HG03045 (cell line): ENCODE measurements around the gene CDON.

Experiments used
- ATAC-seq: cut with Tn5 transposase; IDR thresholded peaks from one replicate; pipeline ENCODE4 v1.9.1; 2021; ENCODE audit warnings: mild to moderate bottlenecking, moderate library complexity; ENCODE audit not compliant: unreplicated experiment

Gene CDON

DNA sequence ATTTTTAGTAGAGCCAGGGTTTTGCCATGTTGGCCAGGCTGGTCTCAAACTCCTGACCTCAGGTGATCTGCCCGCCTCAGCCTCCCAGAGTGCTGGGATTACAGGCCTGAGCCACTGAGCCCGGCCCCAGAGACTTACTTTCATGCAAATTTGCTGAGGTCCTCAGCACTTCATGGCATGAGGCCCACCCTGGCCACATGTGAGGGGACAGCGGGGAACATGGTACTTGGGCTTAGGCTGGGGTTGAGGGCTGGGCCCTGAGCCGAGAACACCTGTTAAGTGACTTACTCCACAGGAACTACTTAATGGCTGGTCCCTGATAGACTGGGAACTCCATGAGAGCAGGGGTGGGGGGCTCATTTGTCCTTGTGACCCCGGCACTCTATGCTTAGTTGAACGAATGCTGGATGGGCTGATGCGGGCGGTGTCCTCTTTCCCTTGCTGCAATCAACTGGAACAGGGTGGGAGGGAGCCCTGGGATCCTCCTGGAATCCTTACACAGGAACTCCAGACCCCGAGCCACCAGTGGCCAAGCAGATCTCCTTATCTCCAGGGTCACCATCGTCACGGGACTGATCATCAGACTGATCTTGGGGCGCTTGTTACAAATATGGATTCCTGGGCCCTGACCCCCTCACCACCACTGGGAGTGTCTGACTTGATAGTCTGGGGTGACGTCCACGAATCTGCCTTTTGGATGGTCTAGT lies 115.8 kb downstream of the CDON start:
- no peak for ATAC-seq

DNA sequence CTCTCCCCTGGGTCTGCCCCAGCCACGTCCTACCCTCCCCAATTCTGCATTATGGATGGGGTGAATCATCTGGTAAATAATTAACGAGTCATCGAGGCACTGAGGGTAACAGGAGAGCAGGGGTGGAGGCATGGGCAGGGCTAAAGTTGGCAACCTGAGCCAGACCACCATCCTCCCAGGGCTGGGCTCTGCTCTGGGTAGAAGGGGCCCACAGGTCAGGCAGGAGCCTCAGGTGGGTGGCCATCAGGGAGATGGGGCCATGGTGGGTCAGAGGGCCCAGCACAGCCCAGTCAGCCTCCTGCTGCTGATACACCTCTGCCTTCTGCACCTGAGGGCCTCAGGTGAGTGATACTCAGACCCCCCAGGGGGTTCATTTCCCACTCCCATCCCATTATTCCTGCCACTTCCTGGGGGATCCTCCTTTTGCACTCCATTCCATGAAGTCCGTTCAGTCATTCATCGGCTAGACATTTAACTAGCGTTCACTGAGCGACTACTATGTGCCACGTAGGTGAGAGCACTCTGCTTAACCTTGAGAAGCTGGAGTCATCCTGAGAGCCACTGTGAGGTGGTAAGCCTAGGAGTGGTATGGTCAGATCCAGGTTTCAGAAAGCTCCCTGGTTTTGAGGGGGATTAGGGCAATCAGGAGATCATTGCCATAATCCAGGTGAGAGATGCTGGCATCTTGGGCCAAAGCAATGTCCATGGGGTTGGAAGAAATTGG lies 116.7 kb downstream of the CDON start, which contains the start of gene VSIG10L2:
VSIG10L2 (plus strand) TSS at position 248 of the 724 bp plus-strand sequence; CDS start at position 260, 12 bp downstream.
- ATAC-seq: no peak

DNA sequence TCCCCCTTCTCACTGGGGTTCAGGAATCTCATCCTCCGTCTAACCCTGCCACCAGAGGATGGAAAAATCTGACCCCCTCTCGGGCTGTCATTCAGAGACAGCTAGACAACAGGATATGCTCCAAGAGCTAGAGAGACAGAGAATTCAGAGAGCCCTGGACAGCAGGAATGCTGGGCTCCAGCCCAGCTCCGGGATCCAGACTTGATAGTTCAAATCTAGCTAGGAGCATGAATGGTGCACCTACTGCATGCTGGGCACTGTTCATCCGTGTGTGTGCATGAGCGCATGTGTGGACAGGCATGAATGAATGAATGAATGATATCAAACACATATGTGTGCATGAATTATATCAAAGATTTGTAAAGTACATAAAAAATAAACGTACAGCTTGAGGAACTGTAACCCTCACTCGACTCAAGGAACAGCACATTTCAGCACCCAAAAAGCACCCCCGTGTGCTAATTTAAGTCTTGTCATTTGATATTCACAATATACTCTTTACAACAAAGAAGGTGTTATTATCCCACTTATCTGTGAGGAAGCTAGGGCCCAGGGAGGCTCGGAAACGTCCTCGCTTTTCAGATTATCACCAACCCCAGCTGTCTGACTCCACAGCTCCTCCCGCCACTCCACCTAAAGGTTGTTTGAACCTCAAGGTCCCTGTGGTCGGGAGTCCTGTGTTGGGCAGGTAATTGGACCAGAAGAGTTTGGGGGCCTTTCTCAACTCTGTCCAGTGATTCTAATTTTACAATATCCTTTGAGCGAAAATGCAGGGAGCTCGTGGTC lies 117.5 kb downstream of the CDON start:
- ATAC-seq: no peak

DNA sequence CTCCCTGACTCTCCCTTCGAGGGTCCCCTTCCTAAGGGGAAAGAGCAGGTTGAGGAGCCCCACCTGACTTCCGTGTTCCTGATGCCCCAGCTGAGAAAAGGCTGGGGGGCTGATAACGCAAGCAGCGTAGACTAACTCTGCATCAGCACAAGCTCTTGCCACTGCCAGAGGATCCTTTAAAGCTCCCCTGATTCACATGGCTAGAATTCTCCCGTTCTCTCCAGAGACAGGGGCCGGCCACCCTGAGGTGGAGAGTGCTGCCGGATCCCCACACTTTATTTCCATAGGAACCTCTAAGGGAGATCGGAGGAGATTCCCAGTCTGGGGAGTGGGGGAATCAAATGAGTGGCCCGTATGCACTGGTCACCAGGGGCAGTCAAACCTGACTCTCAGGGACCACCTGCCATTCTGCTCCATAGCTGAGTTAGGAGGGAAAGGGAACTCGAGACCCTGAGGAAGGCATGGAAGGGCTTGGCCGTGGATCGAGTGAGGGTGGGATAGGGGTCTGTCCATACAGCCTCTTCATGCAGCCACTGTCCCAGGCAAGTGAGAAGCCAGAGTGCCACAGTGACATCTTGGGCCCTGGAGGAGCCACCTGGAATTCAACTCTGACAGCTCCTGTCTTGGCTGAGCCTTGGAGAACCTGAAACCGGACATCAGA lies 118.2 kb downstream of the CDON start:
- no peak for ATAC-seq

DNA sequence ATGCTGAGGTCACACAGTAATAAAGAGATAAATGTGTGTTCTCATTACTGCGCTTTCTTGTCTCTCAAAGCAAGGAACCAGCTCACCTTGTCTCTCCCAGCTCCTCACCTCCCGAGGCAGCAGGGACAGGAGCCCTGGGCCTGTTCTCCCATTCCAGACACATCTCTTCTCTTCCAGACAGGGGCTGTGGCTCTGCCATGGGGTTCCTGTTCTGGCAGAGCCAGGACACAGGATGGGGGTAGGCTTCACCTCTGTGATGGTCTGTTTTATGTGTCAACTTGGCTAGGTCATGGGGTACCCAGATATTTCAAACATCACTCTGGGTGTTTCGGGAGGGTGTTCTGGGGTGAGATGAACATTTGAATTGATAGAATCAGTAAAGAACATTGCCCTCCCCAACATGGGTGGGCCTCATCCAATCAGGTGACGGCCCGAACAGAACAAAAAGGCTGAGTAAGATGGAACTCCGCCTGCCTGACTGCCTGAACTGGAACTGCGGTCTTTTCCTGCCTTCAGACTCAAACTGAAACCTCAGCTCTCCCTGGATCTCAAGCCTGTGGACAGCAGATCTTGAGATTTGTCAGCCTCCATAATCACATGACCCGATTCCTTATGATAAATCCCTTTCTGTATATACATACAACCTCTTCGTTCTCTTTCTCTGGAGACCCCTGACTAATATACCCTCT lies 118.9 kb downstream of the CDON start:
- ATAC-seq: no peak

DNA sequence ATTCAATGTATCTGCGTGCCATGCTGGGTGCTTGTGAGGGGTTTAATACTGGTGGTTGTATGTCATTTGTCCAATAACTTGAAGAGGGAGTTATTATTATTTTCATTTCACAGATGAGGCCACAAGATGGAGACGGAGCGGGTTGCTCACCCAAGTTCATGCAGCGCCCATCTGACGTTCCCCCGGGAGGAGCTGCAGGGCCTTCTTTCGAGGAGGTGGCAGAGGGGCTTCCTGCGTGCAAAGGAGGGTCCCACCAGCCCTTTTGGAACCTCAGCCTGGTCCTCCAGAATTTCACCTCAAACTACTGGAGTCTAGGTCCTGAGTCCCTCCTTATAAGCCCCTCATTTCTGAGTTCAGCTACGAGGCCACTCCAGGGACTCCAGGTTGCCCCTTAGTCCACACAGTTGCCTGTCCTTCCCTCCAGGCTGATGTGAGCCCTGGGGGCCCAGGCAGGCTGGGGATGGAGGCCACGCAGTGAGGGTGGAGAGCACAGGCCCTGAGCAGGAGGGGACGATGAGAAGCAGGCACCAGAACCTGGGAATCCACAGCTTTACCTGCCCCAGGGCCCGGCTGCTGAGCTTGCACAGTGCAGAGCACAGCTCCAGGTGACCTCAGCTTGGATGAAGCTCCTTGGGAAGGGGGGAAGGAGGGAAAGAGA lies 119.8 kb downstream of the CDON start:
- no peak for ATAC-seq

DNA sequence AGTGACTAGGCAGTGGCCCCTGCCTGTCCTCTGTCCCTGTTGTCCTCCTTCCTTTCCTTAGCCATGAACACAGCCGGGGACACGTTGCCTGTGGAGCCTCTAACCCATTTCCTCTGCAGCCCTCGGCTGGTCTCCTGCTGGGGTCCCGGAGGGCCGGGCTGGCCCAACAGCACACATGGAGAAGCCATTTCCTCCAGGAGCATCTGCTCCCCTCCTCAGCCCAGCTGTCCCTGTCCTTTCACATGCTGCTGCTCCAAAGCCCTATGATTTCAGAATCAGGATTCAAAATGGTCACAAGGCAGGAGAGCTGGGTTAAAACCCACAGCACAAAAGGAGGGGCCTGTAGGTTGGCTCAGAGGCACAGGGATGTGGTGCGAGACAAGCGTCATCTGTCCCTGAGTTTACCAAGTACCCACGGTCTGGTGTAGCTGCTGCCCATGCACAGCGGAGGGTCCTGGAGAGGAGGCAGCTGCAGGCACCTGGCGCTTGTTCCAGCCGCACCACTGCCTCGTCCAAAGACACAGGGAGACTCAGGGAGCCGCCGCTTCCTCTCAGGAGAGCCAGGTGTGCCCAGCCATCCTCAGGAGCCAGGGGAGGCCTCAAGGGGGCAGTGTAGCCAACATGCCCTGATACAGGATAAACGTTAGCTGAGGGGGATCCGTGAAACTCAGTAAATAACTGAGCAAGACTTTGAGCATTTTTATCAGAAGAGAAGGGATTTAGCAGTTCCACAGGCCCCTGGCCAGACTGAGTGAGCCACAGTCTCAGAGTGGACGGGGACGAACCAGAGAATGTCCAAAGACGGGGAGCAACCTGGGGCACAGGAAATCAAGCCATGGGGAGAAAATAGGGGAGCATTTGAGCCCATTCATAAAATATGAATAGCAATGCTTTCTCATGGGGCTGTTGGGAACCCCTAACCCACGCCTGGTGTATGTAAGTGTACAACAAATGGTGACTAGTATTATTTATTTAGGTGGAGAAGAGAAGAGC lies 120.8 kb downstream of the CDON start:
- no peak for ATAC-seq

DNA sequence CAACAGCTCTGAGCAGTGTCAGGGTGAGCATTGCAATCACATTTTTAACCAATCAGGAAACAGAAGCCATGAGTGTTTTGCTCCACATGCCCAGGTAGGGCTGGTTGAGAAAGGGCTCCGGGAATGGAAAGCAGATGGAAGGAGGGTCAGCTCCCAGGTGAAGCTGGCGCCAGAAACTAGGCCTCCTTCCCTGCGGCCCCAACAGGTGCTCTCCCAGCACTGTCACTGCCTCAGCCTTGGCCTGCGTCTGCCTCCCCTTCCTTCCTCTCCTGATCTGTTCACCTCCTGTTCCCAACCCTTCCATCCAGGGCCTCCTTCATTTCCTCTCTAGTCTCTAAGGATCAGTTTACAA lies 121.4 kb downstream of the CDON start:
- ATAC-seq: no peak

DNA sequence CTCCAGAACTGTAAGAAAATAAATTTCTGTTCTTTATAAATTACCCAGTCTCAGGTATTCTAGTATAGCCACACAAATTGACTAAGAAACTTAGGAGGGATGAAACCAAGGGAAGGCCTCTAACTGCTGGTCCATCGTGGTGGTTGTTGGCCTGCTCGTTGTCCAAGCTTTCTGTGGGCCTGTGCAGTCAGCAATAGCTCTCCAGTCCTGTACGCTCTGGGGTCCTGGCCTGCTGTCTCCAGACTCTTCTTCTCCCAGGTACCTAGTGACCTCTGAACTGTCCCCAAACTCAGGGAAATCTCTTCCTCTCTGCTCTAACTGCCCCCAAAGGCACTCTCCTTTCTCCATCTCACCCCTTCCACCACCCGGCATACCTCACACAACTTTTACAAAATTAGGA lies 122.5 kb downstream of the CDON start:
- no peak for ATAC-seq

DNA sequence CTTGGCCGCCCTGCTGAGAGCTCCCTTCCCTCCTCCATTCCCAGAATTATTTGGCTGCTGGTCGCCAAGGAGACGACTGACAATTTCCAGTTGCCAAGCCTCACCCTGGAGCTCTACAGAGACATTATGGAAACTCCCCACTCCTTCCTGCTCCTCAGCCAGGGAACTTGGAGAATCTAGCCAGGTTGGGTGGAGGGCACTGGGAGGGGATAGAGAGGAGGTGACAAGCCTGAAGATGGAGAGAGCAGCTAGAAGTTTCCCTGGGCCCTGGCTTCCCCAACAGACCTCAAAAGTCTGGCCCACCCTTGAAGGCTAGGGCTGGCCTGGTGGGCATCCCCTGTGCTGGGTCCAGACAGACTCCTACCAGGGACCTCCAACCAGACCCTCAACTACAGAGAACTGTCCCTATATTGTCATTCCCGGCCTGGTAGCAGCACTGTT lies 123.6 kb downstream of the CDON start:
- no peak for ATAC-seq

DNA sequence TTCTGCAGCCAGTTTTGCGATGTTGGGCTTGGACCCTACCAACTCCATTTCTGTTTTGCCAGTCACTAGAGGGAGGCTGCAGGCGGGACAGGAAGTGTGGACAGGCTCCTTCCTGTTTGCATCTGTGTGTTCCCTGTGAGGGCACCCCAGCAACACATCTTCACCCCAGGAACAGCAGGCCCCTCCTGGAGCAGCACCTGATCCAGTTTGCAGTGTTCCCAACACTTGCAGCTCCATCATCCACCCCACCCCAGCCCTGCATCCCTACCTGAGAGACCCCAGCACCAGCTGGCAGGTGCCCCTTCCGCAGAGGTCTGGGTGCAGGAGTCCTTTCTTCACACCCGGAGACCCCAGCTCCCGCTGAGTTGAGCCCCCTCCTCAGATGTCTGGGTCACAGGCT lies 124.2 kb downstream of the CDON start:
- ATAC-seq: no peak

DNA sequence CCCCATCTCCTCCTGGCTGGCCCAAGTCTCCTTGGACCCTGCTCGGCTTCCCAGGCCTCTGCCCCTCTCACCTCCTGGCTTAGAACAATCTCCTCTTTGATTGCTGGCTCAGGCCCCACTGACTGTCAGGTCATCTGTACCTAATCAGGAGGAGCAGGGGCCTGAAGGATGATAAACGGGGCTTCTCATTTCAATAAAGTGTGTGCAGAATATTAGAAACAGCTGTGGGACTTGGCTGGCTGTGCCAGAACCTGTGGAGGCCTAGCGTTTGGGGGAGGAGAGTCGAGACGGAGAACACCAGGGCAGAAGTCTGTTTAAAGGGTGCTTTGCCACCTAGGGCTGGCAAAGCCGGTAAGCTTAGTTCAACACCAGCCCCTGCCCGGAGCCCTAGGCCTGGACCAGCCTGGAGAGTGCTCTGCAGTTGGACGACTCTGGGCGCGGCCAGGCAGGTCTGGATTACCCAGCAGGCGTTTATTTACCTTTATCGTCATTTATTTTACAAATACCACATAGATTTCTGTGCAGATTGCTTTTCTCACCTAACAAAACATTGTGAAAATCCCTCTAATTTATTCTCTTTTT lies 127.0 kb downstream of the CDON start:
- no peak for ATAC-seq

DNA sequence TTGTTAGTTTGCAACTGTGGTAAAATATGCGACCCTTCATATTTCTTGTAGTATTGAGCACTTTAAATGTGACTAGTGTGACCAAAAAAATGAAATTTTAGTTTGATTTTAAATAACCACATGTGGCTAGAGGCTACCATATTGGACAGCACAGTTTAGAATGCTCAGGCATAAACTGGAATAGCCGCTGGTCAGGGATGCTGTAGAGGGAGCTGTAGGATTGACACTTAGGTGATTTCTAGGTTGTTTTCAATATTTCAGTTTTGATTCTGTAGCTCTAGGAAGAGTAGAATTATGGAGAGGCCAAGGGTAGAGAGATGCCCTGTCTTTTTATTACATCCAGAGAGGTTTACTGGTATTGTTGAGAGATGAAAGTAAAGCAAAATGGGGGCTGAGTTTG lies 127.6 kb downstream of the CDON start:
- ATAC-seq: no peak

DNA sequence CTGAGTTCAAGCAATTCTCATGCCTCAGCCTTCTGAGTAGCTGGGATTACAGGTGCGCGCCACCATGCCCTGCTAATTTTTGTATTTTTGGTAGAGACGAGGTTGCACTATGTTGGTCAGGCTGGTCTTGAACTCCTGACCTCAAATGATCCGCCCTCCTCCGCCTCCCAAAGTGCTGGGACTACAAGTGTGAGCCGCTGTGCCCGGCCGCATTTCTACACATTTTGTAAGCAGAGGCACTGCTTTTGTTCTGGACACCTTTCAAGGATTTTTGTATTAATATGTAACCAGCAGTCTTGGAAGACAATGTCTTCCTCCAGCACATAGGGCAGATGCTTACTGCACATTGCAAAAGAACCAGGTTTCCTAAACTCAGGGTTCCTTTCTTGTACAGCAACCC lies 128.2 kb downstream of the CDON start:
- ATAC-seq: no peak

DNA sequence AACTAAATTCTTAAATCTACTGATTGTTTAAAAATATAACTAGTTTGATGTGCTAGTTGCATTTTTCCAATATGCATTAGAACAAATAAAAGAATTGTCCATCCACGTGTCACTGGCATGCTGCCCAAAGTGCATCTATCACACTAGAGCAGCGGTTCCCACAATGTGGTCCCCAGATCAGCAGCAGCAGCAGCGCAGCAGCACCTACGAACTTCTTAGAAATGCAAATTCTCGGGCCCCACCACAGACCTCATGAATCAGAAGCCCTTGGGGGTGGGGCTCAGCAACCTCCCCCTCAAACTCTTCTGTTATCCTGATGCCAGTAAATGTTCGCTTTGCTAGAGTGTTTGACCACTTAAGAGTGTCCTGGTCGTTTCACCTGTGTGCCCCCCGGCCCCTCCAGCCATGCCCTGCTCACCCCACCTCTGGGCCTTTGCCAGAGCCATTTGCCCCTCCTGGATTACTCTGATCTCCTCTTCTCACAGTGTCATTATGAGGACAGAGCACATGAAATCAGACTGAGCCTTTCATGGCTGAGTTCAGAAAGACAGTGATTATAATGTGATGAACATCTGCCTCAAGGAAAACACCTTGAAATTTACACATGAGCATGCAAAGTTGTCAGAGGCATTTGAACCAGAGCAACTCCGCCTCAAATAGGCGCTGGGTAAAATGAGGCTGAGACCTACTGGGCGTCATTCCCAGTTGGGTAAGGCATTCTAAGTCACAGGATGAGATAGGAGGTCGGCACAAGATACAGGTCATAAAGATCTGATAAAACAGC lies 129.4 kb downstream of the CDON start:
- no peak for ATAC-seq

DNA sequence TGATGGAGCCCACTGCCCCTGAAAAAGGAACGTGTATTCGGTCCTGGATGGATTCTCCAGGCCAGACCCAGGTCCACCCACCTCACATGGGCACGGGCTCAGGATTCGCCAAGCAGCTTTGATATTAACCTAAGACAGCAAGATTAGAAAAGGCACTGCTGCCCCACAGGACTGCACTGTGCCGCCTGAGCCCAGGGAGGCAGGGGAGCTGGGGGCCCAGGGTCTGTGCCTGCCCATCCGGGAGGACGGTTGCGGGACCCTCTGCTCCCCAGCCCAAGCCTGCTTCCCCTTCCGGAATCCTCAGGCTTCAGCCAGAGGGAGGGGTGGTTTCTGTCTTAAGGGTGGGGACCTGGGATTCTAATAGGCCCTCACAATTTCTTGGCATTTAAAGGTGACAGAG lies 130.4 kb downstream of the CDON start:
- no peak for ATAC-seq

DNA sequence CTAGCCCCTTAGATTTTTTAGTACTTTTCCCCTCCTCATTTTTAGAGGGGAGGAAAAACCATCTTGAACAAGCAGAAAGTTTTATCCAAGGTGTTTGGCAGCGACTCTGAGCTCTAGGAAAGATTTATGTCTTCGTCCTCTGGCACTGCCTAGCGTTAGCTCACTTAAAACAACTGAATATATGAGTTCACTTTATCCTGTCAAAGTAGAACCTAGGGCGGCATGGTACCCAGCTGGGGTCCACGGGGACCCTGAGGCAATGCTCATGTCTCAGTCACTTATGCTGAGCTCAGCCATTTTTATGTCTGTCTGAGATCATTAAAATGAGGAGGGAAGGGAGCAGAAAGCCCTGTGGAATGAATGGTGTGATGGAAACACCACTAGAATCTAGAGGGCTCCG lies 131.0 kb downstream of the CDON start:
- ATAC-seq: no peak

DNA sequence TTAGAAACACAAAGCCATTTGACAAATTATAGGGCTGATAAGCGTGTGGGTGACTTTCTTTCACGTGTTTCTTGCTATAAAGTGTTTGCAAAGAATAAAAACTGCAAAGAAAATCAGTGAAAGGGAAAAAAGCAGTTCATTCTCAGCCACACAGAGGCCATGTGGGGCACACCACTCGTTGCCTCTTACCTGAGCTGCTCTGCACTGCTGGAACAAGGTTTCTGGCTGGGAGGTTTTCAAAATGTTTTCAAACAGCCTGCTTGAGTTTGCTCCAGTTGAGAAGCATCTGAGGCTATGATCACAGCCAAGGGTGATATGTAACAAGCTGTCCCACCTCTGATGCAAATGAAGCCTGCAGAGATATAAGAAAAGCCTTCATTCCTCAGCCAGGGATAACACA lies 131.6 kb downstream of the CDON start:
- no peak for ATAC-seq
